Esophagus squamous epithelium (tissue), 4 donors: ENCODE results near the gene HAUS7.

Source experiments
- POLR2A ChIP-seq, 4 donors: fragments of 450-650 bp; IDR thresholded peaks; one replicate each; pipeline ENCODE4 v1.6.1; 2017; ENCODE audit warnings: antibody characterized with exemption in 4 of 4, mild to moderate bottlenecking in 4 of 4, moderate library complexity in 3 of 4
- TF ChIP-seq, protein P1 (sequence below), 6 experiments: fragments of 450-650 bp in 4 of 6; fragments of 200-600 bp in 2 of 6; sonication (generic) in 2 of 6; IDR thresholded peaks; one replicate each; pipeline ENCODE4 v1.5.1; 2016 to 2019; ENCODE audit warnings: antibody characterized with exemption in 6 of 6, mild to moderate bottlenecking in 4 of 6, moderate library complexity in 4 of 6

DNA sequence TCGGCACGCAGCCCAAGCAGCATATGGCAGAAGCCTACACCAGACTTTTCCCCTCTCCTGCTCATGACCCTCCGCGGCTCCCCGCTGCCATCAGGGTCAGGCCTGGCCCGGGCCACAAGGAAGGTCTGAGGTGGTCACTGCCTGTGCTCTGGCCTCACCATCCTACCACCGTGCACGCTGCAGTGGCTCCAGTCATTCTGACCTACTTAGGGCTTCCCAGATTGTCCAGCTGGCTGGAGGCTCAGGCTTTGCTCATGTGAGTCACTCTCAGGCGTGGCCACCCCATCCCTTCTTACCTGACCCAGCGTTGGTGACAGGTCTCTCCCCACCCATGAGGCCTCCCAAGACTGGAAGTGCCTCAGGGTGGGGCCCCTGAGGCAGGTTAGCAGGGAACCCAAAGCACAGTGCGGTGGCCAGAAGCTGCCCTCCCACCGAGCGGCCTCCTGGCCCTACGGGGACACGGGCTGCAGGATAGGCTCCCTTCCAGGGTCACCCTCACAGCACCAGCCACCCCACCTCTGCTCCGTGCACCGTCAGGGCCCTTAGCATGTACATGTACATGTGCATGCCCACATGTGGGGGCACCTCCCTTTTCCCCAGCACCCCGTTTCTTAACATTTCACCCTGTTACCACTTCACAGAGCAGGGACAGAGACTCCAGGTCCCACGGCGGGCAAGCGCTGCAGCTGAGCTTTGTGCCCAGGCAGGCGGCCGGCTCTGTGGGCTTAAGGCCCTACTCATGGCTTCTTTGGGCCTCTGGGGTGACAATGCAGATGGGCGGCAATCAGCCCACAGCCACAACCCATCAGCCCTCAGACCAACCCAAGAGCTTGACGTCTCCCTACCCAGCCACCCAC, 26.7 kb downstream of the HAUS7 start:
- TF ChIP-seq, protein P1, sequence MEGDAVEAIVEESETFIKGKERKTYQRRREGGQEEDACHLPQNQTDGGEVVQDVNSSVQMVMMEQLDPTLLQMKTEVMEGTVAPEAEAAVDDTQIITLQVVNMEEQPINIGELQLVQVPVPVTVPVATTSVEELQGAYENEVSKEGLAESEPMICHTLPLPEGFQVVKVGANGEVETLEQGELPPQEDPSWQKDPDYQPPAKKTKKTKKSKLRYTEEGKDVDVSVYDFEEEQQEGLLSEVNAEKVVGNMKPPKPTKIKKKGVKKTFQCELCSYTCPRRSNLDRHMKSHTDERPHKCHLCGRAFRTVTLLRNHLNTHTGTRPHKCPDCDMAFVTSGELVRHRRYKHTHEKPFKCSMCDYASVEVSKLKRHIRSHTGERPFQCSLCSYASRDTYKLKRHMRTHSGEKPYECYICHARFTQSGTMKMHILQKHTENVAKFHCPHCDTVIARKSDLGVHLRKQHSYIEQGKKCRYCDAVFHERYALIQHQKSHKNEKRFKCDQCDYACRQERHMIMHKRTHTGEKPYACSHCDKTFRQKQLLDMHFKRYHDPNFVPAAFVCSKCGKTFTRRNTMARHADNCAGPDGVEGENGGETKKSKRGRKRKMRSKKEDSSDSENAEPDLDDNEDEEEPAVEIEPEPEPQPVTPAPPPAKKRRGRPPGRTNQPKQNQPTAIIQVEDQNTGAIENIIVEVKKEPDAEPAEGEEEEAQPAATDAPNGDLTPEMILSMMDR (IDR thresholded peaks at IDR 0.05): no peak
- no peak for TF ChIP-seq POLR2A (IDR thresholded peaks at IDR 0.05)
